Smooth muscle cell (in vitro differentiated cells): Measurements from ENCODE around the gene CLRN1. TPM values are rescaled to one million over a fixed set of nuclear protein-coding genes. Genes with fewer than 3 reads are reported as not detected.

ENCODE experiments used
- DNase-seq: peaks from one replicate; lab custom pipeline; 2025; ENCODE audit not compliant: unreplicated experiment; lab: John Stamatoyannopoulos, UW
- H2AFZ ChIP-seq: fragments of 200-600 bp; sonication (generic); 2 replicates; pipeline ENCODE4 v1.6.0; 2016; ENCODE audit warnings: antibody characterized with exemption, low read depth, mild to moderate bottlenecking
- H3F3A ChIP-seq: fragments of 200-600 bp; sonication (generic); 2 replicates; pipeline ENCODE4 v1.6.0; 2017; ENCODE audit warnings: antibody characterized with exemption, low read depth
- H3K27ac ChIP-seq: fragments of 200-600 bp; sonication (generic); 2 replicates; pipeline ENCODE4 v1.5.1; 2016; ENCODE audit warnings: low read depth, mild to moderate bottlenecking
- H3K27me3 ChIP-seq: fragments of 200-600 bp; sonication (generic); 2 replicates; pipeline ENCODE4 v1.6.1; 2016; ENCODE audit warnings: low read depth, mild to moderate bottlenecking
- H3K36me3 ChIP-seq: fragments of 200-600 bp; sonication (generic); 2 replicates; pipeline ENCODE4 v1.5.1; 2016; ENCODE audit warnings: low read depth
- H3K4me1 ChIP-seq: fragments of 200-600 bp; sonication (generic); 2 replicates; pipeline ENCODE4 v1.5.1; 2016; ENCODE audit warnings: low read depth
- H3K4me2 ChIP-seq: fragments of 200-600 bp; sonication (generic); 2 replicates; pipeline ENCODE4 v1.6.0; 2016; ENCODE audit warnings: mild to moderate bottlenecking
- H3K4me3 ChIP-seq: fragments of 200-600 bp; sonication (generic); 2 replicates; pipeline ENCODE4 v1.5.1; 2016; ENCODE audit warnings: mild to moderate bottlenecking
- H3K79me2 ChIP-seq: fragments of 200-600 bp; sonication (generic); 2 replicates; pipeline ENCODE4 v1.6.0; 2016; ENCODE audit warnings: low read depth, mild to moderate bottlenecking
- H3K9ac ChIP-seq: fragments of 200-600 bp; sonication (generic); 2 replicates; pipeline ENCODE4 v1.6.0; 2016; ENCODE audit warnings: low read depth
- H3K9me3 ChIP-seq: fragments of 200-600 bp; sonication (generic); replicated peaks from 2 replicates; pipeline ENCODE4 v1.5.1; 2016; ENCODE audit warnings: low read depth
- H4K20me1 ChIP-seq: fragments of 200-600 bp; sonication (generic); 2 replicates; pipeline ENCODE4 v1.6.0; 2016; ENCODE audit warnings: low read depth
- WGBS: methylation state at CpG from one replicate; pipeline ENCODE4 v1.1.7; 2016; ENCODE audit warnings: low lambda C conversion rate; 5-methylcytosine and 5-hydroxymethylcytosine counted together
- polyA plus RNA-seq: library from polyadenylated mRNA; unstranded; fragments of >200 nt; fragmentation: Nextera tagmentation; extraction: Ambion mirVana; gene quantifications from 2 replicates; pipeline ENCODE4 v1.2.1, GENCODE V29; 2016
- total RNA-seq: library from RNA; depleted of rRNA; stranded (reverse); fragments of >200 nt; gene quantifications from 2 replicates; pipeline ENCODE4 v1.2.3, GENCODE V29; 2014
- TF ChIP-seq, protein P1 (sequence below): fragments of 200-600 bp; sonication (generic); IDR thresholded peaks from 2 replicates; pipeline ENCODE4 v1.5.1; 2017; ENCODE audit warnings: borderline replicate concordance, mild to moderate bottlenecking, antibody characterized with exemption; ENCODE audit not compliant: insufficient read depth, poor library complexity, severe bottlenecking

The CLRN1 gene
- total and polyA plus RNA-seq, 2 experiments from 2014 or later, result not detected

DNA sequence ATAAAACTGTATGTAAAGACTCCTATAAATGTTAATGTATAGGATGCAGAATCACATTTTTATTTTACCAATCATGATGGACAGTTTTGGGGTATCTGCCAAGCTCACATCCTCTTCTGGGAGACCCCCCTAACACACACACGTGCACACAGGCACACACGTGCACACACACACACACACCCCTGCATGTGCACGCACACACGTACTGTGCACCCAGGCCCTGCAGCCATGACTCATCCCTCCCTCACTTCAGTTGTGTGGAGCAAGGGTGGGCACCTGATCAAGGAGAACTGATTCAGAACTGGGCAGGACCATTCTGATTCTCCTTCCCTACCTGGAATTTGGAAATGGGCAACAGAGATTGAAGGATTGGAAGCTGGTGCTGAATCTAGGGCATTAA, 51.3 kb downstream of the CLRN1 start:
- DNase-seq, result no peak
- H2AFZ ChIP-seq, result no peak overlapping the region
- H4K20me1 ChIP-seq, result no peaks in the 10 kb centered on the region
- TF ChIP-seq, protein P1, sequence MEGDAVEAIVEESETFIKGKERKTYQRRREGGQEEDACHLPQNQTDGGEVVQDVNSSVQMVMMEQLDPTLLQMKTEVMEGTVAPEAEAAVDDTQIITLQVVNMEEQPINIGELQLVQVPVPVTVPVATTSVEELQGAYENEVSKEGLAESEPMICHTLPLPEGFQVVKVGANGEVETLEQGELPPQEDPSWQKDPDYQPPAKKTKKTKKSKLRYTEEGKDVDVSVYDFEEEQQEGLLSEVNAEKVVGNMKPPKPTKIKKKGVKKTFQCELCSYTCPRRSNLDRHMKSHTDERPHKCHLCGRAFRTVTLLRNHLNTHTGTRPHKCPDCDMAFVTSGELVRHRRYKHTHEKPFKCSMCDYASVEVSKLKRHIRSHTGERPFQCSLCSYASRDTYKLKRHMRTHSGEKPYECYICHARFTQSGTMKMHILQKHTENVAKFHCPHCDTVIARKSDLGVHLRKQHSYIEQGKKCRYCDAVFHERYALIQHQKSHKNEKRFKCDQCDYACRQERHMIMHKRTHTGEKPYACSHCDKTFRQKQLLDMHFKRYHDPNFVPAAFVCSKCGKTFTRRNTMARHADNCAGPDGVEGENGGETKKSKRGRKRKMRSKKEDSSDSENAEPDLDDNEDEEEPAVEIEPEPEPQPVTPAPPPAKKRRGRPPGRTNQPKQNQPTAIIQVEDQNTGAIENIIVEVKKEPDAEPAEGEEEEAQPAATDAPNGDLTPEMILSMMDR, result no peak
- no peaks in the 10 kb centered on the region for H3F3A ChIP-seq
- H3K36me3 ChIP-seq, result no peaks in the 10 kb centered on the region
- H3K9ac ChIP-seq, result no peak overlapping the region
- H3K27me3 ChIP-seq, result peaks cover 22% of the 10 kb centered on the region
- no peaks in the 10 kb centered on the region for H3K79me2 ChIP-seq
- H3K27ac ChIP-seq, result no peak overlapping the region
- no peak overlapping the region for H3K4me3 ChIP-seq
- no peak overlapping the region for H3K4me2 ChIP-seq
- no peaks in the 10 kb centered on the region for H3K4me1 ChIP-seq
- H3K9me3 ChIP-seq, result no peaks in the 10 kb centered on the region
- WGBS, result 81% methylated on average over 4 of the region's 4 CpGs

GRCh38 chr3:150920236-150920635, 52.3 kb downstream of the CLRN1 start:
- WGBS, result 77% methylated on average over 2 of the region's 2 CpGs
- TF ChIP-seq, protein P1, result no peak
- Histone ChIP-seq H4K20me1 (no peaks in the 10 kb centered on the region), H3K9me3 (no peaks in the 10 kb centered on the region), H2AFZ (no peak overlapping the region), H3K79me2 (no peaks in the 10 kb centered on the region), H3K36me3 (no peaks in the 10 kb centered on the region), H3K27ac (no peak overlapping the region), H3K27me3 (peaks cover 17% of the 10 kb centered on the region), H3K4me1 (no peaks in the 10 kb centered on the region), H3F3A (no peaks in the 10 kb centered on the region), H3K4me2 (no peak overlapping the region), H3K9ac (no peak overlapping the region), H3K4me3 (no peak overlapping the region)
- DNase-seq, result no peak

- no peaks in the 10 kb centered on the region for H3K79me2 ChIP-seq
- no peak overlapping the region for H3K9ac ChIP-seq
- H3K4me1 ChIP-seq, result no peaks in the 10 kb centered on the region
- H3F3A ChIP-seq, result no peaks in the 10 kb centered on the region
- WGBS, result 61% methylated on average over 7 of the region's 7 CpGs
- H3K27ac ChIP-seq, result no peak overlapping the region
- H3K9me3 ChIP-seq, result no peaks in the 10 kb centered on the region
- no peaks in the 10 kb centered on the region for H3K36me3 ChIP-seq
- H3K4me2 ChIP-seq, result no peak overlapping the region
- DNase-seq, result no peak
- TF ChIP-seq, protein P1, result no peak
- H3K27me3 ChIP-seq, result peaks cover 17% of the 10 kb centered on the region
- H3K4me3 ChIP-seq, result no peak overlapping the region
- H4K20me1 ChIP-seq, result no peaks in the 10 kb centered on the region
- no peak overlapping the region for H2AFZ ChIP-seq
Observed at GRCh38 chr3:150917951-150918350, 54.6 kb downstream of the CLRN1 start.

GRCh38 chr3:150913133-150913922, 59.2 kb downstream of the CLRN1 start:
- H2AFZ ChIP-seq, result no peak overlapping the region
- H3K4me2 ChIP-seq, result no peak overlapping the region
- H3K27ac ChIP-seq, result no peak overlapping the region
- DNase-seq, result no peak
- H3F3A ChIP-seq, result no peaks in the 10 kb centered on the region
- peaks cover 6% of the 10 kb centered on the region for H3K27me3 ChIP-seq
- 91% methylated on average over 4 of the region's 4 CpGs for WGBS
- no peaks in the 10 kb centered on the region for H3K9me3 ChIP-seq
- no peaks in the 10 kb centered on the region for H4K20me1 ChIP-seq
- no peak overlapping the region for H3K9ac ChIP-seq
- H3K79me2 ChIP-seq, result no peaks in the 10 kb centered on the region
- H3K4me1 ChIP-seq, result no peaks in the 10 kb centered on the region
- no peaks in the 10 kb centered on the region for H3K36me3 ChIP-seq
- TF ChIP-seq, protein P1, result no peak
- no peak overlapping the region for H3K4me3 ChIP-seq
